ENCODE results near the gene USP36.

USP36 gene

DNA sequence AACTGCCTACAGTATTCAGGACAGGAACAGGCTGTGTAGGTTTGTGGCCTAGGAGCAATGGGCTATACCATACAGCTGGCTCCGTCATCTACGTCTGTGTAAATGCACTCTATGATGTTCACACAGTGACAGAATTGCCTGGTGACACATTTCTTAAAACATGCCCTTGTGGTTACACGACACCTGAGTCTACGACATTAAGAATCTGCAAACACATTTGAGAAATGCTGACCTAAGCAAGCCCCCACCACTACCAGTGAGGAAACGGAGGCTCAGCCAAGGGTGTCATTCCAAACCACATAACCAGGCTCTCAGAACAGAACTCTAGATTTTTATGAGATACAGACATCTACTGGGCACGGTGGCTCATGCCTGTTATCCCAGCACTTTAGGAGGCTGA is 23.5 kb downstream of the USP36 start:
- peak in 2 of 3 experiments; percentile 46 to 54 for DNase-seq (ENCODE audit: low read depth in 3 of 3)

DNA sequence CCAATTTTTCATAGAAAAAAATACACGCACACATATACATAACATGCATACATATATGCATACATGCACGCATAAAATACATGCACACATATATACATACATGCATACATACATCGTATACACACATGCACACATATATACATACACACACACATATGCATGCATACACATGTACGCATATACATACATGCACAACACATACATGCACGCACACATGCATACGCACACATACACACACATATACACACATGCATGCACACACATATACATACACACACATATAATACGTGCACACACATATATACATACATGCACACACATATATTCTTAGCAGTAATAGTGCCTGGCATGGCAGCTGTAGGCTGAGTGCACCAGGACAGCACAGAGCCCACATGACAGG is 24.9 kb downstream of the USP36 start:
- no peak for DNase-seq (ENCODE audit: low read depth in 3 of 3)

DNA sequence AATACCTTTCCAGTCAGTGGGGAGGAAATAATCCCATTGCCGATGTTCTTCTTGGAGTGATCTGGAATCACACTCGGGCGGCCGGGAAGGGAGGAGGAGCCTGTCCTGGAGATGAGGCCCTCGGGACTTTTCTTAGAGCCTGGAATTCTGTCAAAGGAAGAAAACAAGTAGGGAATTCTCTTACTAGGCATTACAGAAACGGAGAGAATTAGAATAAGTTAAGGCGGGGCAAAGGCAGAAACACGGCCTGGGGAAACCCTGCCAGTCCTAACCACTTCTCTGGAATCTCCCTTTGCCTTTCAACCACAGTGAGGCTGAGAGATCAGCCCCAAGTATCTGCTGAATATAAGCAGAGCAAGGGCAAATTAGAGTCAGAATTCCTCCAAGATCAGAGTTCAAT is 27.8 kb downstream of the USP36 start:
- no peak for DNase-seq (ENCODE audit: low read depth in 3 of 3)

DNA sequence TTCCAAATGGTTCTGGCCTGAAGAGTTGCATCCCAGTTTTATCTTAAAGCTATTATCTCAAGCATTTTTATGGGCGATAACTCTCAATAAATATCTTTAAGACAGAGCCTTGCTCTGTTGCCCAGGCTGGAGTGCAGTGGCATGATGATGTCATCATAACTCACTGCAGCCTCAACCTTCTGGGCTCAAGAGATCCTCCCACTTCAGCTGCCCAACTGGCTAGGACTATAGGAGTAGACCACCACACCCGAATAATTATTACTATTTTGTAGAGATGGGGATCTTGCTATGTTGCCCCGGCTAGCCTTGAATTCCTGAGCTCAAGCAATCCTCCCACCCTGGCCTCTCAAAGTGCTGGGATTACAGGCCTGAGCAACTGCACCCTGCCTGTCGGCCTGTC is 32.5 kb downstream of the USP36 start:
- no peak for DNase-seq (ENCODE audit: low read depth in 3 of 3)

DNA sequence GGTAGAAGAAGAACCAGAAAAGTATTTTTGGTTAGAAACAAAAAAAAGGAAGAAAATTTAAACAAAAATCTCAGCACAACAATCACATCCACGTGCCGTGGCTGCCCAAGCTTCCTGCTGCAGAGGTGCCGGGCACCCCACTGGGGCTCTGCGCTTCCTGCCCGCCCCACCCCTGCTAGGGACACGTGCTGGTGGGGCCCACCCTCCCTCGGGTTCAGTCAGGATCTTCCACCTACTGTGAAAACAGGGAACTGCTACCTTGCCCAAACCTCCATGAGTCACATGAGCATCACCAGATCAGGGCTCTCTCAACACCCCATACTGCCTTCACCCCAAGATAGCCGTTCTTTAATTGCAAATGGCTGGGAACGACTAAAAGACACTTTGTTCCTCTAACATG is 34.2 kb downstream of the USP36 start:
- peak in 1 of 3 experiments; percentile 38 for DNase-seq (ENCODE audit: low read depth in 3 of 3)

DNA sequence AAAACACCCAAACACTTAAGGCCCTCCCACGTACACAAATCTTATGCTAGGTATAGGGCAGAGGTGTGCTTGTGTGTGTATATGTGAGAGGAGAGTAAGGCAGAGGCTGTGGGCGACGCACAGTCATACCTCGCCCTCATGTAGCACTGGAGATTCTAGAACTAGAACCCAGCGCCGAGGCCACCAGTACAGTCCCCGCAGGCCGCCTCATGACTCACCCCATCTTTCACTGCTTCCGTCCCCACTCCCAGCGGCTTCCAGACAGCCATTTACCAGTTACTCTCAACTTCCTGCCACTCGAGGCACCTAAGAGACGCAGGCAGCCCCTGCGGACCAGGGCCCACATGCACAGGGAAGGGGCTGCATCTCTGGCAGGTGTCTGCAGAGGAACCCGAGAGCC is 35.3 kb downstream of the USP36 start:
- DNase-seq (ENCODE audit: low read depth in 3 of 3), result peak; percentile 36 to 71 (median 48)

DNA sequence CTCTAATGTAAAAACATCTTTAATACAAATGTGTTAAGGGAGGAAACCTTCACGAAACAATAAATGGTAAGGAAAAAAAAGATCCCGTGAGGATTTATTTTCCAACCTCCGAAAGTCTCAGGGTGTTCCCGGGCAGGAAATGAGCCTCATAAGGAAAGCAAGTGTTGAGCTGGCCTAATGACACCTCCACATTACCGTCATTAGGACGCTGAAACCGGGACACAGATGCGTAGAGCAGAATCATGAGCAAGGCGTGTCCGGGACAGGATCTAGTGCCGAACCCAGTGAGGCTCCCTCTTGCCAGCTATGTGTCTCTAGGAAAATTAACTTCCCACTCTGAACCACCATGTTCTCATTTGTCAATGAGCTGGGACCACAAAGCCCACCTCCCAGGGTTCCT is 35.8 kb downstream of the USP36 start:
- DNase-seq (ENCODE audit: low read depth in 3 of 3), result no peak

DNA sequence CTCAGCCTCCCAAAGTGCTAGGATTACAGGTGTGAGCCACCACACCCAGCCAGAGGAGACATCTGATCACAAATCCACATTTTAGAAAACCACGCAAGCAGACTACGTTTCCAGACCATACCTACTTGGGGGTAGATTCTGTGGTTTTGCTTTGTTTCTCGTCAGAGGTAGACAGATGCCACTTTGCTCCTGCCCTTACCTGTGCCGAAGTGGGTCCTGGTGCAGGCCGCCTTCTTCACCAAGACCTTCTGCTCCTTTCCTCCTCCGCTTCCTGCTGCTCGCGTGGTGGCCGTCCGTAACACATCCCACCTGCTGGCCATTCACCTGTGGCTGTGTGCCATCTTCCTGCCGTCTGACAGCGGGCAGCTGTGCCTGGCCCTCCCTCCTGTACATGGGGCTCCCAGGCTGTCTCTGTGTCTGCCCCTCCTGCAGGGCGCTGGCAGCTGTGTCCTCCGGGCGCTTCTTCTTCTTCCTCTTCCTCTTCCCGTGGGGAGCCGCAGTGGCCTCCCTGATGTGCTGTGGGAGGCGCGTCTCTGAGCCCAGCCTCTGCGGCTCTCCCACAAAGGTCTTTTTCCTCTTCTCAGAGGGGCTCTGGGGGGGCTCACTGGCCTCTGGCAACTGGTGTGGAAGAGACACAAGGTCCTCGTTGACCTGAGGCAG is 37.3 kb downstream of the USP36 start:
- DNase-seq (ENCODE audit: low read depth in 3 of 3), result no peak

DNA sequence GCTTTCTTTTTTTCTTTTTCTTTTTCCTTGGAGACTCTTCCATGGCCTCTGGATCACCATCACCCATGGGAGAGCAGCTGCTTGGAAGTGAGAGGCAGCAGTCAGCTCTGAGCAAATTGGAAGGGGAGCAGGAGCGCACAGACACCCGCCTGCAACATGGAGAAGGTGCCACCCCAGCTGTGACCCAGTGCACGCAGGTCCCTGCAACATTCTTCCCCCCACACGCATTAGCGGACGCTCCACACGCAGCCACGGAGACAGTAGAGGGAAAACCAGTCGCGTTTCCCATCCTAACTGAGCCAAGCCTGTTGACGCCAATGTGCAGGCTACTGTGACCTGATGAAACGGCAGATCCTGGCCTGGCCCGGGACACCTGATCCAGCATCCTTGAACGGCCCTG is 38.2 kb downstream of the USP36 start:
- DNase-seq (ENCODE audit: low read depth in 3 of 3), result no peak

DNA sequence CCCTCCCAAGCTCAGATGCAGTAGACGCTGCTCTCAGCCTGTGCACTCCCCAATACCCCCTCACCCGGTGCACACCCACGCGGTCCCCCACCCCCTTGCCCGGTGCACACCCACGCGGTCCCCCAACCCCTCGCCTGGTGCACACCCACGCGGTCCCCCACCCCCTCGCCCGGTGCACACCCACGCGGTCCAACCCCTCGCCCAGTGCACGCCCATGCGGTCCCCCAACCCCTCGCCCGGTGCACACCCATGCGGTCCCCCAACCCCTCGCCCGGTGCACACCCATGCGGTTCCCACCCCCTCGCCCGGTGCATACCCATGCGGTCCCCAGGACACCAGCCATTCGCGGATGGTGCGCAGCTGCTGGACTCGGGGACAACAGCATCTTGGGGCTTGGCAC is 38.6 kb downstream of the USP36 start:
- DNase-seq (ENCODE audit: low read depth in 3 of 3), result no peak

DNA sequence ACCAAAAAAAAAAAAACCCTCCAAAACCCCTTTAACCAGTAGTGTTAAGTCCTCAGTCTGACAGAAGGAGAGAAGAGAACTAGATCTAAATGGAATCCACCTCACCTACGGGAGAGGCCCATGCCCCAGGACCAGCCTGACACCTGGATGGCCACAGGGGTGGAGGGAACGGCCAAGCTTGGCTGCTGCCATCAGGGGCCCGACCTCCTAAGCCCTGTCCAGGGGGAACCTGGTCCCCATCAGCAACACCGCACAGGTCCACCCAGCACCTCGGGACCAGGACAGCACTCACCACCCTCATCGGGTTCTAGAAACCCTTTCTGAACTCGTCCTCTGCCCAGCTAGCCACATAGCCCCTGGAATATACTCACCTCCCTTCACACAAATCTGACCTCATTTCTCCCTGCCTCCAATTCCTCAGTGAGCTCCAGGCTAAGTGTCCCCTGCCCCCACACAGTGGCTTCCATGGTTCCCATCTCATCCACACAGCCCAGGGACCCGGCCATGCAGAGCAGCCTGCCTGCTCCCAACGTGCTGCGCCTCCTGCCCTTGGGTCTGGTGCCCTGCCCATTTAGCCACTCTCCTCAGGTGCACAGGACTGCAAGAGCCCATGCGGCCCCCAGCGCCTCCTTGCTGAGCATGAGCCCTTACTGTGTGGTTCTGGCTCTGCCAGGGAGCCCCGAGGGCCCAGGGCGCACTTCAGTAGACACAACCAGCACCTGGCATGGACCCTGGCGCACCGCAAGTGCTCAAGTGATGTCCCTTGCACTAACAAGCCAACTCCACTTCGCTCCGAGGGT is 40.3 kb downstream of the USP36 start:
- DNase-seq (ENCODE audit: low read depth in 3 of 3), result no peak

DNA sequence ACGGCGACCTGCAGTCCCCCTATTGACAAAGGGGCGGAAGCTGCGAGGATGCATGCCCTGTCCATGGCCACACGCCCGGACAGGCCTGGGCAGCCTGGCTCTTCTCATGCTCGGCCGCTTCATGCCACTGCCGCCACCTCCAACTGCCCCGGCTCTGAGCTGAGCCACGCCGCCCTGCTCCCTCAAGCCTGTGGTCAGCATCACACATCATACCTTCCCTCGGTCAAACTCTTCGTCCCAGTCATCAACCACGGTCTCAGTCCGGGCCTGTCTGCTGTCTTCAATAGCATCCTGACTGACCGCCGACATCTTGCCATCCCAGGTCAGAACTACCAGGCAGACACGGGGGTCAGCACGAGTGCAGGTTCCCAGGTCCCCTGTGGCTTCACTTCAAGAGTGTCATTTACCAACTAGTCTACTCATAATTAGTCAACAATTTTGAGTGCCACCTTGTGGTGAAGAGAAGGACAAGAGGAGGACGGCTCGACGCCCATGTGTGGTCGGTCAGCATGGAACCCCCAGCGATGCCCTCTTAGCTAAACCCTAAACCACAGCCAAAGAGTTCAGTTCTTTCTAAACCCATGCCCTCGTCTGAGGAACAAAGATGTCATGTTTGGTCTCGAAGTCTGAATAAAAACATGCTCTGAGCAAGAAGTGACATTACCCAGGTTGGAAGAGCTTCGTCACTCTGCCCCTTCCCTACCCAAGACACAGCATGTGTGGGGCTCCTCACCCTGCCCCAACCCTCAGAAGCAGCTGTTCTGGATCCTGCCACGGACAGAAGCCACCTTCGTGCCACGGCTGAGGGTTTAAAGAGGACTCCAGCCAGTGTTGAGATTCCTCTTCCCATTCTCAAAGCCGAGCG is 41.7 kb downstream of the USP36 start:
- no peak for DNase-seq (ENCODE audit: low read depth in 3 of 3)

DNA sequence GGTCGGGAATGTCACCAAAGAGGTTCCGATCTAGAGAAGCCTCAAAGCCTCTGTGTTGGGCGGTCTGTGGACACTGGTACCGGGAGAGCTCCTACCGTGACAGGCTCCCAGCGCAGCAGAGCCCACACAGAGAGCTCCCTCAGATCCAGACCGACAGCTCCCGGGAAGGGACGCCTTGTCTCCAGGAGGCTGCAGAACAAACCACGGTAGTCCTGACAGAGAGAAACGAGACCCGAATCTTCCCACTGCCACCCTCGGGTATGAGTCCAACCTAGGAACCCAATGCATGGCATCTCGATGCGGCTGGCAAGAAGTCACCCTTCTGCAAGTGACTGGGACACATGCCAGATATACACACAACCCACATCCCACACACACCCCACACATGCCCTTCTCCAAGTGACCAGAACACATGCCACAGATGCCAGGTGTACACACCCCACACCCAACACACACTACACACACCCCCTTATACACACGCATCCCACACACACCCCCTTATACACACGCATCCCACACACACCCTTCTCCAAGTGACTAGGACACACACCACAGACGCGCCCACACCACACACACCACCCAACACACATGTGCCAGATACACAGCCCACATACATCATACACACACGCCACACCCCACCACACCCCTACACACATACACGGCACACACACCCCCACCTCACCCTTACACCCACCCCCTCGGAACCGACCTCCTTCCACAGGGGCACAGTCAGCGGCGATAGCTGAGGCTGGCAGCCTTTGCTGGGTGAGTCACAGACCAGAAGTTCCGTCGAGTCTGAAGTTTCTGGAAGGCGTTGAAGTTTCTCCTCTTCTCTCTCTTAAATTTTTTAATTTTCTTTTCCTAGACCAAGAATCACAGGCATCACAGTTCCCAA is 42.7 kb downstream of the USP36 start:
- DNase-seq (ENCODE audit: low read depth in 3 of 3), result no peak

DNA sequence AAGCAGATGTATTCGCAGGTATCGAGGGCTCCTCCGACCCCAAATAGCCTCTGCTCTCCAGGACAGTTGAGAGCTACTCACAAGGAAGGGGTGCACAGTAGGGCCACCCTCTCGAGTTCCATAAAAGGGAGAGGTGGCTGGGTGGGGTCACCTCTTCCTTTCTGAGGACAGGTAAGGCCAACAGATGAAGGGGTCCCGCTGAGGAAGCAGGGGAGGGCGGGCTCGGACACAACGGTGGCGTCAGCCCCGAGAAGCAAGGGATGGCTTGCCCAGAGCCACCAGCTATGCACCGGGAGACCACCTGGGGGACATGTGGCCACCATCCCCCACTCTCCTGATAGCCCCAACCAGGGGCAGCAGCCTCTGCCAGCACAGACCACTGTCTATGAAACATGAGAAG is 43.4 kb downstream of the USP36 start:
- no peak for DNase-seq (ENCODE audit: low read depth in 3 of 3)

DNA sequence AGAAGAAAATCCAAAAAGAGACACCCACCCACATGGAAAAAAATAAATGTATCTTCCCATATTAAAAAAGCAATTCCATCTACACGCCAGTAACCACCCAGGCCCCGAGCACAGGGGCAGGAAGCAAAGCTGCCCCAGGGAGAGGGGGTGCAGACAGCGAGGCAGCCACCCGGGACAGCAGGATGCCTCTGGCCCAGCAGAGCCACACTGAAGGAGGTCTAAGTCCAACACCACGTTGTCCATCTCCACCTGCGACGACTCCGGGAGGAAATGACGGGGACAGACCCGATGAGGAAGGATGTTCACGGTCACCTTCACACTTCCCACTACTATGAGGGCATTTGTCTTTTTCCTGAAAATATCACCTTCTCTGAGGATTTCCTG is 44.1 kb downstream of the USP36 start:
- no peak for DNase-seq (ENCODE audit: low read depth in 3 of 3)

DNA sequence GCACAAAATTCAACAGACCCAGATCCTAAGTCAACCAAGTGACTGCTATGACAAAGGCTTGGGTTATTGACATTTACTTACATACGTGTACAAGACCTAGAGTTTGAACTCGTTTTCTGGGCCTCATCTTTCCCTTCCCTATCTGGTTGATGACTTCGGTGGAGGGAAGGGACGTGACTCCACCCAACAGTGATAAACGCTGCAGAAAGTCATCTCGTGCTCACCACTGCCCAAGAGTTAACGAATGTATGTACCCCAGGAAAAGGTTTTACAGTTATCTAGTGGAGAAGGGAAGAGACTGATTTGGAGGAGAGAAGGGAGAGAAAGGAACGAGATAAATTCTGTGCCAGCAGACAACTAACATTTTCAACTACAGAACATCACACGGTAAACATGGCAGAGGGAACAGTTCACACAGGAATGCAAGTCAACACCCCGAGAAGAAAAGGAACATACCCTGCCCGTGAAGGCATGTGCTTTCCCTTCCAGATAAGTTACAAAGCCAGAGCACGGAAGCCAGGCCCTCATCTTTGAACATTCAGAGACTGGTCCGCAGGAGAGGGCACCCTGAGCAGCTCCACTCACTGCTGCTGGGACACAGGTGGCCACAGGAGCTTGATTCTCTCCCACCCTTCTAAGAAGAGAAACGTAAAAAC is 44.6 kb downstream of the USP36 start:
- DNase-seq (ENCODE audit: low read depth in 3 of 3), result no peak

DNA sequence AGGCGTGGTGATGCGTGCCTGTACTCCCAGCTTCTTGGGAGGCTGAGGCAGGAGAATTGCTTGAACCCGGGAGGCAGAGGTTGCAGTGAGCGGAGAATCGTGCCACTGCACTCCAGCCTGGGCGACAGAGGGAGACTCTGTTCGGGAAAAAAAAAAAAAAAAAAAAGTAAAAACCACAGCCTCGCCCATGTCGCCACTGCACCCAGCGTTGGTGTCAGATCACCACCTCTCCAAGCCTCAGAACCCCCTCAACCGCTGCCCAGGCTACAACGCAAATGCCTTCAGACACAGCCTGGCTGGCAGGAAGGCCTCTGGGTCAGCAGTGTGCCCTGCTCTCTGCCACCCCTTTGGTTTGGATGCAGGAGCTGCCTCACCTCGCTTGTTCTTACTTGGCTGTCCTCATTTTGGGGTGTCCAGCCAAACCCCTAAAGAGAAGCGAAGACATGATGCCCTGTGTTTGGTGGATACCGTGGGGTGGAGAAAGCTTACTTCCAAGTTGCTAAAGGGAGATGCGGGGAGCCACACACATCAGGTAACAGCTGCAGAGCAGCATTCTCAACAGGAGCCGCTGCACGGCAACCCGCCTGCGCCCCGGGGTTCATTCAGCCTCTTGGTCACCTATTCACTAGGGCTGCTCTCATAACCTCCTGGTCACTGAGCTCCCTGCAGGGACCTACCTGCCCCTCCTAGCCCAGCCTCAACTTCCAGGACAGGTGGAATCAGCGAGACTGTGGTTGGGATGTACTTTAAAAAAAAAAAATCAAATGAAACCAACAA is 45.6 kb downstream of the USP36 start:
- DNase-seq (ENCODE audit: low read depth in 3 of 3), result no peak

DNA sequence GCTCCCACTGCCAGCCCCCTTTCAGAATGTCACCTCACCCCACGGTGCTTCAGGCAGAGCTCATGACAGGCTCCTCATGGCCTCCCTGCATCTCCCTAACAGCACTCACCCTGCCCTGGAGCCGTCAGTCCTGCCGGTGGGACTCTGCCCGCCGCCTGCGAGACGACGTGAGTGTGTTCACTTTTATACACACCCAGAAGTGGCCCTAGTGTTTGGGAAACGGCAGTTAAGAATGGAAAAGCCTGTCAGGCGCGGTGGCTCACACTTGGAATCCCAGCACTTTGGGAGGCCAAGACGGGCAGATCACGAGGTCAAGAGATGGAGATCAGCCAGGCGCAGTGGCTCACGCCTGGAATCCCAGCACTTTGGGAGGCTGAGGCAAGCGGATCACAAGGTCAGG is 46.2 kb downstream of the USP36 start:
- no peak for DNase-seq (ENCODE audit: low read depth in 3 of 3)

DNA sequence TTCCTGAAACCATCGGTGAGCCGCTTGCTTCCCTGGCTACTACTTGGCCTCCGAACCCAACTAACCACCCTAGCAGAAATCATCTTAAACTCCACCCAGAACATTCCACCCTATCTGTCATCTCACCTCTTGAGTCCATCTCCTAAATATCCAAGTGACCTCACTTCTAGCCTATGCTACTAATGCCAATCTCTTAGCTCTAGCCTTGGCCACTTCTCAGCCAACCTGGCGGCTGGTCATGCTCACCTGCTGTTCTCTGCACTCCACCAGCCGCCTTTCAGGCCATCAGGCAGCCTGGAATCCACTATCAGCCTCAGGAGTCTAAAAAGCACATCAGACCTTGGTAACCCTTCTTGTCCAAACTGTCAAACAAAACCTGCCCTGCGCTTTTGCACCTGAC is 46.6 kb downstream of the USP36 start:
- DNase-seq (ENCODE audit: low read depth in 3 of 3), result no peak

DNA sequence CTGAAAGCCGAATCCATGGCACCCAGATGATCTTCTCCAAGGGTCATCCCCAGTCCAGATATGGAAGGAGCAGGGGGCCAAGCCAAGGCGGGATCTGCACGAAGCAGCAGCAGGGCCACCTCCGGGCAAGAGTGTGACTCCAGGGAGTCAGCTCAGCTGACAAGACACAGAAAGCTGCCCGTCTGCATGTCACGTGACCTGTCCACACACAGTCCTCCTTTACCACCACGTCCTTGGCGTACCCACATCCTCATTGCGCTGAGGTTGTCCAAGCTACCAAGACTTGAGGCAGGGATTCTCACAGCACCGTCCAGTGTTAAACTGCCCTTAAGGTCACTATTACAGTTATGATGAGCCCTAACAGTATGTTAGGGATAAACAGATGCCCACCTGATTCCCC is 47.2 kb downstream of the USP36 start:
- DNase-seq (ENCODE audit: low read depth in 3 of 3), result no peak
